ENCODE measurements around the gene TDRD1. TPM values are rescaled to one million over a fixed set of nuclear protein-coding genes. Genes with fewer than 3 reads are reported as not detected.
A peak's percentile ranks its signal among the peaks of the same experiment; 100 is the strongest.

The TDRD1 gene
- total and polyA plus RNA-seq, 9 donors: 0.17 to 1.4 (median 0.51) TPM

- no peak for TF ChIP-seq POLR2A (IDR thresholded peaks at IDR 0.05)
- no peak for TF ChIP-seq EP300 (IDR thresholded peaks at IDR 0.05)
- TF ChIP-seq, protein P1, sequence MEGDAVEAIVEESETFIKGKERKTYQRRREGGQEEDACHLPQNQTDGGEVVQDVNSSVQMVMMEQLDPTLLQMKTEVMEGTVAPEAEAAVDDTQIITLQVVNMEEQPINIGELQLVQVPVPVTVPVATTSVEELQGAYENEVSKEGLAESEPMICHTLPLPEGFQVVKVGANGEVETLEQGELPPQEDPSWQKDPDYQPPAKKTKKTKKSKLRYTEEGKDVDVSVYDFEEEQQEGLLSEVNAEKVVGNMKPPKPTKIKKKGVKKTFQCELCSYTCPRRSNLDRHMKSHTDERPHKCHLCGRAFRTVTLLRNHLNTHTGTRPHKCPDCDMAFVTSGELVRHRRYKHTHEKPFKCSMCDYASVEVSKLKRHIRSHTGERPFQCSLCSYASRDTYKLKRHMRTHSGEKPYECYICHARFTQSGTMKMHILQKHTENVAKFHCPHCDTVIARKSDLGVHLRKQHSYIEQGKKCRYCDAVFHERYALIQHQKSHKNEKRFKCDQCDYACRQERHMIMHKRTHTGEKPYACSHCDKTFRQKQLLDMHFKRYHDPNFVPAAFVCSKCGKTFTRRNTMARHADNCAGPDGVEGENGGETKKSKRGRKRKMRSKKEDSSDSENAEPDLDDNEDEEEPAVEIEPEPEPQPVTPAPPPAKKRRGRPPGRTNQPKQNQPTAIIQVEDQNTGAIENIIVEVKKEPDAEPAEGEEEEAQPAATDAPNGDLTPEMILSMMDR (IDR thresholded peaks at IDR 0.05): no peak
- no peaks in the 10 kb centered on the region for H3K9me3 ChIP-seq
- WGBS, 3 donors: 81 to 90% (median 88%) methylated on average over 1 of the region's 1 CpG
- no peaks in the 10 kb centered on the region for H3K27me3 ChIP-seq
- H3K36me3 ChIP-seq: no peaks in the 10 kb centered on the region
- H3K4me3 ChIP-seq: no peak overlapping the region
- no peaks in the 10 kb centered on the region for H3K4me1 ChIP-seq (ENCODE audit: insufficient read depth)
- intact Hi-C loops (cut with DNase I): no loop called here
- no peak overlapping the region for H3K27ac ChIP-seq
- DNase-seq: no peak
Measured at GRCh38 chr10:114151892-114152291, 27.3 kb upstream of the TDRD1 start.

DNA sequence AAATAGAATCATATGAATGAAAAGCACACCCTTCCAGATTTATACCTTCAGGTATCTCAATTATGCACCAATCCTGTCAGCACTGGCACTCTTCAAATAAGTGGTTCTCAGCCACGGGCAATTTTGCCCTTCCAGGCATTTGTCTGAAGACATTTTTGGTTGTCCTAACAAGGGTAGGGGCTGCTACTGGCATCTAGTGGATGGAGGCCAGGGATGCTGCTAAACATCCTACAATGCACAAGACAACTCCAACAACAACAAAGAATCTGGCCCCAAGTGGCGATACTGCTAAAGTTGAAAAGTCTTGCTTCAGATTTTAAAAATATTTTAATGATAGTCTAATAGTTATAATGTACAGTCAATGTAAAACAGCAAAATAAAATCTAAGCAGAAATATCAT is 21.2 kb upstream of the TDRD1 start:
- intact Hi-C loops (cut with DNase I): no loop called here
- TF ChIP-seq EP300 (IDR thresholded peaks at IDR 0.05) (no peak), POLR2A (IDR thresholded peaks at IDR 0.05) (no peak)
- TF ChIP-seq, protein P1 (IDR thresholded peaks at IDR 0.05): no peak
- Histone ChIP-seq H3K9me3 (no peaks in the 10 kb centered on the region), H3K4me1 (ENCODE audit: insufficient read depth) (no peaks in the 10 kb centered on the region), H3K27ac (no peak overlapping the region), H3K36me3 (no peaks in the 10 kb centered on the region), H3K4me3 (no peak overlapping the region), H3K27me3 (no peaks in the 10 kb centered on the region)
- 91 to 95% (median 93%) methylated on average over 2 of the region's 2 CpGs for WGBS, 3 donors
- DNase-seq: no peak

GRCh38 chr10:114163062-114163461 is 16.1 kb upstream of the TDRD1 start:
- no peaks in the 10 kb centered on the region for H3K36me3 ChIP-seq
- intact Hi-C loops (cut with DNase I): no loop called here
- H3K27ac ChIP-seq: no peak overlapping the region
- WGBS, 3 donors: 13 to 21% (median 19%) methylated on average over 2 of the region's 2 CpGs
- no peak for DNase-seq
- no peaks in the 10 kb centered on the region for H3K9me3 ChIP-seq
- H3K27me3 ChIP-seq: no peaks in the 10 kb centered on the region
- peaks cover 2% of the 10 kb centered on the region for H3K4me1 ChIP-seq (ENCODE audit: insufficient read depth)
- TF ChIP-seq EP300 (IDR thresholded peaks at IDR 0.05) (no peak), POLR2A (IDR thresholded peaks at IDR 0.05) (no peak)
- TF ChIP-seq, protein P1 (IDR thresholded peaks at IDR 0.05): no peak
- H3K4me3 ChIP-seq: no peak overlapping the region

GRCh38 chr10:114166043-114166442 is 13.1 kb upstream of the TDRD1 start:
- TF ChIP-seq, protein P1 (IDR thresholded peaks at IDR 0.05): no peak
- TF ChIP-seq POLR2A (IDR thresholded peaks at IDR 0.05) (no peak), EP300 (IDR thresholded peaks at IDR 0.05) (no peak)
- no peak for DNase-seq
- intact Hi-C loops (cut with DNase I): no loop called here
- Histone ChIP-seq H3K4me1 (ENCODE audit: insufficient read depth) (peaks cover 2% of the 10 kb centered on the region), H3K4me3 (no peak overlapping the region), H3K36me3 (no peaks in the 10 kb centered on the region), H3K27me3 (no peaks in the 10 kb centered on the region), H3K27ac (peak overlapping the region in 1 of 2 donors; percentile 13), H3K9me3 (peaks cover 0 to 3% of the 10 kb centered on the region in 2 donors)
- WGBS, 3 donors: 44 to 51% (median 50%) methylated on average over 3 of the region's 3 CpGs
